Fibroblast of skin of scalp (primary cell): Measurements from ENCODE around the gene NEMP2.
"Not testable (repeated sequence)": the region's sequence is repeated elsewhere in the genome, so short reads cannot be mapped to it uniquely, and the experiment has no call there.

Experiments used
- DNase-seq: peaks from one replicate; pipeline ENCODE4 v3.0.0-alpha.2; 2013

The NEMP2 gene

GRCh38 chr2:190488516-190489233, 45.8 kb downstream of the NEMP2 start:
- DNase-seq, result no peak

GRCh38 chr2:190486037-190486623, 48.4 kb downstream of the NEMP2 start:
- DNase-seq, result no peak

- DNase-seq, result peak; percentile 26
Measured at GRCh38 chr2:190482451-190482850, 52.1 kb downstream of the NEMP2 start.

GRCh38 chr2:190481339-190481738, 53.2 kb downstream of the NEMP2 start:
- no peak for DNase-seq

GRCh38 chr2:190478572-190479195, 55.8 kb downstream of the NEMP2 start:
- no peak for DNase-seq

- no peak for DNase-seq
Measured at GRCh38 chr2:190477661-190478454, 56.7 kb downstream of the NEMP2 start.

GRCh38 chr2:190470256-190470826, 64.2 kb downstream of the NEMP2 start:
- DNase-seq, result no peak

- peak; percentile 22 for DNase-seq
Measured at GRCh38 chr2:190469771-190470170, 64.8 kb downstream of the NEMP2 start.

GRCh38 chr2:190468814-190469569, 65.5 kb downstream of the NEMP2 start:
- peak; percentile 97 for DNase-seq

- not testable (repeated sequence) for DNase-seq
Measured at GRCh38 chr2:190468354-190468753, 66.2 kb downstream of the NEMP2 start.

- peak; percentile 50 for DNase-seq
Measured at GRCh38 chr2:190467575-190468083, 66.9 kb downstream of the NEMP2 start.

- DNase-seq, result no peak
Measured at GRCh38 chr2:190466819-190467446, 67.6 kb downstream of the NEMP2 start.

GRCh38 chr2:190465060-190465459, 69.5 kb downstream of the NEMP2 start:
- DNase-seq, result no peak

- no peak for DNase-seq
Measured at GRCh38 chr2:190462611-190463010, 71.9 kb downstream of the NEMP2 start.

GRCh38 chr2:190462181-190462580, 72.3 kb downstream of the NEMP2 start:
- no peak for DNase-seq

GRCh38 chr2:190460487-190460886, 74.0 kb downstream of the NEMP2 start:
- no peak for DNase-seq

GRCh38 chr2:190459881-190460280, 74.6 kb downstream of the NEMP2 start:
- DNase-seq, result no peak

- no peak for DNase-seq
Measured at GRCh38 chr2:190458352-190459107, 76.0 kb downstream of the NEMP2 start.

- DNase-seq, result no peak
Measured at GRCh38 chr2:190457256-190457655, 77.3 kb downstream of the NEMP2 start.

- DNase-seq, result no peak
Measured at GRCh38 chr2:190456833-190457232, 77.7 kb downstream of the NEMP2 start.
